Cardiac septum (tissue), 1 donor: ENCODE data around the gene DMRTC2. TPM values are rescaled to one million over a fixed set of nuclear protein-coding genes. Genes with fewer than 3 reads are reported as not detected.

Source experiments
- DNase-seq: peaks from one replicate; pipeline ENCODE4 v3.0.0-alpha.2; 2020; ENCODE audit warnings: low spot score
- intact Hi-C: fragments of 100-400 bp; cut with DNase I; formaldehyde crosslinking; loops from one replicate; pipeline ENCODE4 v1.14.0; 2022
- long read RNA-seq: library from polyadenylated mRNA; unstranded; transcript quantifications from one replicate; pipeline ENCODE4 v2.0.0, GENCODE V29; 2021
- total RNA-seq: library from RNA; stranded (reverse); fragmentation: NEBNext Ultra II Directional; extraction: Animal tissue kit (Norgen Biotek cat#: 25700); gene quantifications from one replicate; pipeline ENCODE4 v1.2.1, GENCODE V29; 2021
- donor health status: DM: no; HTN: no; CAD: no.

DMRTC2 gene
- total RNA-seq, result not detected
- long read RNA-seq, result 0 reads

- DNase-seq, result no peak
- intact Hi-C loops, result no loop called here
Observed at GRCh38 chr19:41845001-41845050, at the start of gene DMRTC2. Gene DMRTC2, plus strand, starts transcription at chr19:41845042. Its CDS starts 2,387 bp downstream, at chr19:41847429.

GRCh38 chr19:41796362-41796761 lies 48.5 kb upstream of the DMRTC2 start, which contains the start of gene CEACAM3:
Gene CEACAM3, plus strand, starts transcription at chr19:41796587. Its CDS starts 91 bp downstream, at chr19:41796678.
- intact Hi-C loops, result no loop called here

GRCh38 chr19:41796901-41797300 lies 47.9 kb upstream of the DMRTC2 start:
- intact Hi-C loops, result no loop called here
- DNase-seq, result no peak

More at GRCh38 chr19:41796362-41796761, 48.5 kb upstream of the DMRTC2 start, which contains the start of gene CEACAM3:
- DNase-seq, result peak; percentile 83

- intact Hi-C loops, result no loop called here
- DNase-seq, result no peak
Observed at GRCh38 chr19:41799444-41800000, 45.3 kb upstream of the DMRTC2 start.

- intact Hi-C loops, result no loop called here
- no peak for DNase-seq
Observed at GRCh38 chr19:41801031-41801430, 43.8 kb upstream of the DMRTC2 start.

GRCh38 chr19:41801792-41802211 lies 43.0 kb upstream of the DMRTC2 start:
- intact Hi-C loops, result no loop called here
- DNase-seq, result no peak

- peak; percentile 70 for DNase-seq
- intact Hi-C loops, result no loop called here
Observed at GRCh38 chr19:41802770-41803169, 42.1 kb upstream of the DMRTC2 start.

GRCh38 chr19:41804336-41804735 lies 40.5 kb upstream of the DMRTC2 start:
- intact Hi-C loops, result no loop called here
- peak; percentile 6 for DNase-seq

- intact Hi-C loops, result no loop called here
- DNase-seq, result no peak
Observed at GRCh38 chr19:41807176-41807575, 37.7 kb upstream of the DMRTC2 start.

GRCh38 chr19:41808663-41809566 lies 35.9 kb upstream of the DMRTC2 start:
- intact Hi-C loops, result no loop called here
- DNase-seq, result peak; percentile 91

- DNase-seq, result peak; percentile 71
- intact Hi-C loops, result no loop called here
Observed at GRCh38 chr19:41810301-41810700, 34.5 kb upstream of the DMRTC2 start.

- intact Hi-C loops, result no loop called here
- DNase-seq, result peak; percentile 83
Observed at GRCh38 chr19:41811036-41811435, 33.8 kb upstream of the DMRTC2 start.

- peak; percentile 56 for DNase-seq
Observed at GRCh38 chr19:41811981-41812380, 32.9 kb upstream of the DMRTC2 start.

GRCh38 chr19:41813911-41814310 lies 30.9 kb upstream of the DMRTC2 start:
- peak; percentile 68 for DNase-seq
- intact Hi-C loops, result no loop called here

More at GRCh38 chr19:41811981-41812380, 32.9 kb upstream of the DMRTC2 start:
- intact Hi-C loops, result no loop called here

- DNase-seq, result no peak
- intact Hi-C loops, result no loop called here
Observed at GRCh38 chr19:41815301-41815700, 29.5 kb upstream of the DMRTC2 start.

- no peak for DNase-seq
- intact Hi-C loops, result no loop called here
Observed at GRCh38 chr19:41816761-41817160, 28.1 kb upstream of the DMRTC2 start.

- intact Hi-C loops, result no loop called here
- DNase-seq, result no peak
Observed at GRCh38 chr19:41821003-41821735, 23.7 kb upstream of the DMRTC2 start.

- intact Hi-C loops, result no loop called here
- no peak for DNase-seq
Observed at GRCh38 chr19:41837981-41838708, 6.7 kb upstream of the DMRTC2 start.

GRCh38 chr19:41839211-41839610 lies 5.6 kb upstream of the DMRTC2 start:
- intact Hi-C loops, result no loop called here
- DNase-seq, result no peak

GRCh38 chr19:41843371-41843770 lies 1.5 kb upstream of the DMRTC2 start:
- intact Hi-C loops, result no loop called here
- DNase-seq, result no peak
